ENCODE results near the gene TEDC2.
"Not testable (repeated sequence)": the region's sequence is repeated elsewhere in the genome, so short reads cannot be mapped to it uniquely, and the experiment has no call there.

Gene TEDC2

DNA sequence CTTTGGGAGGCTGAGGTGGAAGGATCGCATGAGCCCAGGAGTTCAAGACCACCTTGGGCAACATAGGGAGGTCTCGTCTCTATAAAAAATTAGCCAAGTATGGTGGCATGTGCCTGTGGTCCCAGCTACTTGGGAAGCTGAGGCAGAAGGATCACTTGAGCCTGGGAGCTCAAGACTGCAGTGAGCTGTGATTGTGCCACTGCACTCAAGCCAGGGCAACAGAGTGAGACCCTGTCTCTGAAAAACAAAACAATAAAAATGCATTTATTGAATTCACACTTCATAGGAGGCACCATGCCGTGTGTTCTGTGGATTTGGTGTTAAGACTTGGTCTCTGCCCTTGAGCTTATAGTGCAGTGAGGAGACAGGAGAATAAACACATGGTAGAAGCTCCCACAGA is 17.4 kb downstream of the TEDC2 start:
- no peak for DNase-seq (ENCODE audit: low read depth)

DNA sequence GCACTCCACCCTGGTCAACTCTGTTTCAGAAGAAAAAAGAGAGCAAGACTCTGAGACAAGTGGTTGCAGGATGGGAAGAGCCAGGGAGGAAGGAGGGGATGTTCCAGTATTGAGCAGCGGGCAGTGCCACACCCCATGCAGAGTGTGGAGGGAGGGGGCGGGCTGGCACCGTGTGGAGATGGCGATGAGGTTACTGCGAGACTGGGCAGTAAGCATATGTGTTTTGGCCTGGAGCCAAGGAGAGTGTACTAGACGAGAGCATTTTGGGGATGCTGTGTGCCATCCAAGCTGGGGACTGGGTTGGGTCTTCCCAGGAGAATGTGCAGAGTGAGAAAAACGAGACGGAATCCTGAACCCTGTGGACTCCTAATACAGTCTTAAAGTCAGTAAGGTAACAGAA is 18.4 kb downstream of the TEDC2 start:
- no peak for DNase-seq (ENCODE audit: low read depth)

DNA sequence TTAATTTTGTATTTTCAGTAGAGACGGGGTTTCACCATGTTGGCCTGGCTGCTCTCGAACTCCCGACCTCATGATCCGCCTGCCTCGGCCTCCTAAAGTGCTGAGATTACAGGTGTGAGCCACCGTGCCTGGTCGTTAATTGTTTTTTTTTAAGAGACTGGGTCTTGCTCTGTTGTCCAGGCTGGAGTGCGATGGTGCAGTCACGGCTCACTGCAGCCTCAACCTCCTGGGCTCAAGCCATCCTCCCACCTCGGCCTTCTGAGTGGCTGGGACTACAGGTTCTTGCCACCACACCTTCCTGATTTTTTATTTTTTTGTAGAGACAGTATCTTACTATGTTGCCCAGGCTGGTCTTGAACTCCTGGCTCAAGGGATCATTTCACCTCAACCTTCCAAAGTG is 20.1 kb downstream of the TEDC2 start:
- DNase-seq (ENCODE audit: low read depth), result not testable (repeated sequence)

DNA sequence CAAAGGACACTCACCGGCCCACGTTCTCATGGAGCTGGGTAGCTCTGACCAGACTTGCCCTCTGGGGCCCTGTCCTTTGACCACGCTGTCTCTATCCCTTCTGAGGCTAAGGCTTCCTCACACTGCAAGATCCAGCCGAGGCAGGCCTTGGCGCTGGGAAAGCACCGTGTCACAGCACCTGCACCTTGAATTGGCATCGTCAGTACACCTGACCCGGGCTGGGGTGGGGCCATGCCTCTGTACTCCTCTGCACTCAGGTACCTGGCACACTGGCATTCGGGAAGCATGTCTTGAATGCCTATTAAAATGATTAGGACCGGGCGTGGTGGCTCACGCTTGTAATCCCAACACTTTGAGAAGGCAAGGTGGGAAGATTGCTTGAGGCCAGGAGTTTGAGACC is 21.0 kb downstream of the TEDC2 start:
- DNase-seq (ENCODE audit: low read depth), result no peak

DNA sequence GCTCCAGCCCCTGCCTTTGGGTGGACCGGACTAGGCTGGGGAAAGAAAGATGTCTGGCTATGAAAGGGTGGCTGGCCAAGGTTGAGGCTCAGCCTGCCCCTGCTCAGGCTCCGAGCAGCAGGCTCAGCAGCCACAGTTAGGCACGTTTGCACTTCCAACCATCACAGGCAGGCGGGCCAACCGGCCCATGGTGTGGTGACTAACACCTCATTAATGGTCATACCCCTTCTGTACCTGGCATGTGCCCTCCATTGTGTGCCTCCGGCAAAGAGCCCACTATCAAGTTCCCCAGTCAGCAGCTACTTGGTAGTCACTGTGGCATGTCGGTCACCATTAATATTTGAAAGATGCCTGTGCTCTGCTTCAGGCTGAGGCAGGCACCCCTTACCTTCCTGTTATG is 21.8 kb downstream of the TEDC2 start:
- DNase-seq (ENCODE audit: low read depth), result no peak

DNA sequence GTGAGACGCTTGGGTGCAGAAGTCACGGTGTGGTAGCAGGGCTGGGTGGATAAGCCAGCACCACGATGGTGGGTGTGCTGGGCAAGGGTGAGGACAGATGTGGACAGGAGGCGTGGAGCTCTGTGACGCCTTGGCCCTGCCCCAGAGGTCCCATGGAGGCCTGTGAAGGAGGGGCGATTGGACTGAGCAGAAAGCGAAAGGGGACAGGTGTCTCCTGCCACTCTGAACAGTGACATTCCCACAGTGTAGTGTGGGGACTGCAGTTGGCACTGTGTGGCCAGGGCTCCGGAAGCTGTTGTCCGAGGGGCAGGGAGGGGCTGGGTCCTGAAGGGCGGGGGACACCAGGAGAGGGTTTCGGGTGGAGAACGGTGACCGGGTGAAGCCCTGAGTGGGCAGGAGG is 22.3 kb downstream of the TEDC2 start:
- DNase-seq (ENCODE audit: low read depth), result no peak

DNA sequence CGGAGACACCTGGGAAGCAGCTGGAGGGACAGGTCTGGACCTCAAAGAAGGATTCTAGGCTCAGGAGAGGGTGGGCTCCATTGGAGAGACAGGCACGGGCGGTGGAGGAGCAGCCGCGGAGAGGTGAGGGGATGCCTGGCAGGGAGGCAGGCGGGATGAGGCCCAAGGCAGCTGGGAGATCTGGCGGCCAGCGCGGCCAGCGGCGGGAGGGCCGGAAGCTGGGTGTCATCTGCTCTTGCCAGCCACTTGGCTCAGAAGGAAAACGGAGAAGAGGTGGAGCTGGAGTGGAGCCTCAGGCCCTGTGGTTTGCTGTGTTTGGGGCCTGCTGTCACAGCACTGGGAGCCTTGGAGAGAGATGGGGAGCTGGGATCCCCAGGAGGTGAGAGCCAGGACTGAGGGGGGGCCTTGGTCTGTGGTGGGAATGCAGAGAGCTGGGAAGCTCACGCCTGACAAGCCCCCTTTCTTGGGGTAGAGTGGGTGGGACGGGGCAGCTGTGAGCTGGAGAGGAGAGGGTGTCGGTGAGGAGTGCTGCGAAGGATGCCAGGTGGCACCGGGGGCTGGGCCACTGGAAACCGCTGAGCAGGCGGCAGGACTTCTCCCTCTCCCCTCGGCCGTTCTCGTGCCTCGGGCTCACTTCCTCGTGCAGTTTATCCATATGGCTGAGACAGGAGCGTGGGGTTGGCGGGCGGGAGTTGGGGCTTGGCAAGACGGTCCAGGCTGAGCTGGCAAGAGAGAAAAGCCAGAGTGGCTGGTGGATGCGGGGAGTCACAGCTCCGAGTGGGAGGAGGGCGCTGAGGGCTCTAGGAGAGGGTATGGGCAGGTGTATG is 23.0 kb downstream of the TEDC2 start:
- peak; percentile 61 for DNase-seq (ENCODE audit: low read depth)

DNA sequence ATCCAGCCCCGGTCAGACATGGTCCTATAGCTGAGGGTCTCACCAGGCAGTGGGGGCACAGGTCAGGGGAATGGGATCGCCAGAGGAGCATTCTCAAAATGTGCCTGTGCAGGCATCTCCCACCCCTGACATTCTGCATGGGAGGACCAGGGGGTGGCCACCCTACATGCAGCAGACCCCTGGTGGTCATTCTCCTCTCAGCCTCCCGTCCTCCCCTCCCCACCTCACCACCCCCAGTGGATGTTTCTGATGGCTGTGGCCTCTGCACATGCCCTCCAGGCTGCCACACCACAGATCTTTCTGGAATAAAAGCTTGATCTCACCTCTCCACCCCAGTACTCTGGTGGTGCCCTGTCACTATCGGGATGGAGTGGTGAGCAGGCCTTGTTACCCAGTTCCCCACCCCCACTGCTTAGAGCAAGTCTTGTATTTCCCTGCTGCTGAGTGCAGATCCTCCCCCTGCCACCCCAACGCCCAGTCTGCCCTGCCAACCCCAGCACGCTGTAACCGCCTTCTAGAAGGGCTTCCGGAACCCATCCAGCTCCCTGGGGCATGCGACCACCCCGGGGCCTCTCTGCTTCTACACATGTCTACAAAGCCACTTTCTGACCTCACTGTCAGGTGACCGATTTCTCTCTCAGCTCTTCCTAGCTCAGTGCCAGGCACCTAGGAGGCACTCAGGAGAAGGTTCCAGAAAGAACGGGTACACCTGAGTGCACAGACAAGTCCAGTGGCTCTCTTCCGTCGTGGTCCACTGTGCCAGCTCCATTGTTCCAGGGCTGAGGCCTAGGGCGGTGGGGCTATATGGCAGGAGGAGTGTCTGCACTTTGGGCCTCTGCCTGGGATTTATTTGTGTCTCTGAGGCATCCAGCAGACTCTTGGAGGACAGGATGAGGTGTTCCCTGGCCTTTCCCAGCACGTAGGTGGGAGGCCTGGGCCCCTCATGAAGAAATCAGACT is 24.3 kb downstream of the TEDC2 start:
- no peak for DNase-seq (ENCODE audit: low read depth)

DNA sequence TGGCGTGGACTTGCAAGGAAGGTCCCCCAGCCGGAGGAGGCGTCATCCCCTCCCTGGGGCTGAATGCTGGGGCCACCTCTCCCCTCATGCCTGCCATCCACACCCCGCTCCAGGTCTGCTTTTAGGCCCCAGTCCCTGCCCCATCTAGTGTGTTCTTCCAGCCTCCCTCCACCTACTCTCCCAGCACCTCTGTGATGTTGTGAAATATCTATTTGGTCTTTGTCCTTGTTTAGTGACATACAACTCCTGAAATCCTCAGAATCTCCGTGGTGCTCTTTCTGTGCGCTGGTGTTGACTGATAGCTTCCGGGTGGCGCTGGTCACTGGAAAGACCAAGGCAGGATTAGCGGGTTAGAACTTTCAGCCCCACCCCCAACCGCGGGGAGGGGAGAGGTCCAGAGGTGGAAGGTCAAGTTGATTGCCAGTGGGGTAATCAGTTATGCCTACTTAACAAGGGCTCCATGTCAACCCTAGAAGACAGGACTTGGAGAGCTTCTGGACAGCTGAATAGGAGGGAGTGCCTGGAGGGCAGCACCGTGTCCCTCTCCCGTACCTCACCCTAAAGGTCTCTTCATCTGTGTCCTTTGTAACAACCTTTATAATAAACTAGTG is 25.1 kb downstream of the TEDC2 start:
- no peak for DNase-seq (ENCODE audit: low read depth)

DNA sequence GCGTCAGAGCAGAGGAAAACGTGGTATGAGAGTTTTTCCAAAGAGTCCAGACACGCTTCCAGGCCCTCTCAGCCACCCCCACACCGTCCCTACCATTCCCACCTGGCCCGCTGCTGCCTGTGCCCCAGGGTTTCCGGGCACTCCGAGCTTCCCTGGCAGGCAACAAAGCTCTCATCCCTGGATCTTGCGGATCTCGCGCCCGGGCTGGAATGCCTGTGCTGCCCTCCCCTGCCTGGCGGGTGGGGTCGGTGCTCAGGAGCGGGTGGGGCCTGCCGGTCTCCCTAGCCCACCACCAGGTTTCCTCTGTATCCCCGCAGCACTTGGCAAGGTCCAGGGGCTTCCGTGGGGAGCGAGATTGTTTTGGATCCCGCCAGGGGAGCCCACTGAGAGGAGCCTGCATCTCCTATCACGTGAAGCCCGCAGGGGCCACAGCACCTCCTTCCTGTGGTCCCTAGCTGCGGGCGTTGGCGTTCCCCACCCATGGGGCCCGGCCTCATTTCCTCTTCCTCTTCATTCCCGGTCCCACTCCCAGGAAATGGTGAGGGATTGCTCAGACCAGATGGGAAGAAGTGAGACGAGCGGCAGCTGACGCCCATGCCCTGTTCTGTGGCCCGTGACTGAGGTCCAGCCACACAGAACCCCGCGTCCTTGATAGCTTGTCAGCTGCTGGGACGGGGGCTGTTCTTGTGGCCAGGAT is 26.1 kb downstream of the TEDC2 start:
- DNase-seq (ENCODE audit: low read depth), result no peak

DNA sequence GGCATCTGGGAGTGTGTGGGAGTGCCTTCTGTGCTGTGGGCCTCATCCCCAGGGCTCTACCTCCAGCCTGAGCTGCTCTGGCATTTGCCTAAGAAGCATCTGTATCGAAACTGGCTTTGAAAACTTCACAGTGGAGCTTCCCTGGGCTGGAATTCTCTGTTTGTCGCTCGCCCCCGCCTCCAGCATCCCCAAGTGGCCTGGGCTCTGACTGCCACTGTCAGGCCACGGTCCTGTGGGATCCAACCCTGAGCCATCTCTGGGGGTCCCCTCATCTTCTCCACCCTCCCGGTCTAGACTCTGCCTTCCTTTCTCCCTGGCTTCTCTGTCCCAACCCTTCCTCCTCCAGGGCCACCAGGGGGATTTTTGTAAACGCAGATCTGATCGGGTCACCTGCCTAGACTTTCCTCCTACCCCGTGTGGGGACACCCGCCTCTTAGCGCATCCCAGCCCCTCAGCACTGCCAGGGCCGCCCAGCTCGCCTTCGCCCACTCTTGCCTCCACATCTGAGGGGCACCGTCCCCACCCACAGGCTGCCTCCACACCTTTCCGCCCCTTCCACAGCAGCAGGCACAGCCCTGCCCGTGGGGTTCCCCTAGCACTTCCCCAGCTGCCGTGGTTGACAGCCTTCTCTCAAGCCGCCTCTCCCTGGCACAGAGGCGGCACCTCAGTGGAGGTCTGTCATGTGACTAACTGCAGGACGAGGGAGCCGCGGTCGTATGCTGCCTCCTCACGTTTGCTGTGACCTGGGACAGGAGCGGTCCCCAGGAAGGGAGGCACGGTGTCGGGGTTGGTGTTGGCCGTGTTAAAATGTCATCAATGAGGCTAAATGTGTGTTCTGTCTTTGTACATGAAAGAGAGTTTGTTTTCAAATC is 27.0 kb downstream of the TEDC2 start:
- DNase-seq (ENCODE audit: low read depth), result no peak

DNA sequence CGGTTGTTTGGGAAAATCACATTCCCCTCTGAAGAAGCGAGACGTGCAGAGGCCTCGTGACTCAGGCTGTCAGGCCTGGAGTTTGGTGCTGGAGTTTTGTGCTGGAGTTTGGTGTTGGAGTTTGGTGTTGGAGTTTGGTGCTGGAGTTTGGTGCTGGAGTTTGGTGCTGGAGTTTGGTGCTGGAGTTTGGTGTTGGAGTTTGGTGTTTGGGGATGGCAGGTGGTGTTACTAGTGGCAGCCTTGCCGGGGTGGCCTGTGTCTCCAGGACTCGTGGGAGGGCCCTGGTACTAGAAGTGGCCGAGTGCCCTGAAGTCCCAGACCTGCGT is 27.6 kb downstream of the TEDC2 start:
- DNase-seq (ENCODE audit: low read depth), result no peak

DNA sequence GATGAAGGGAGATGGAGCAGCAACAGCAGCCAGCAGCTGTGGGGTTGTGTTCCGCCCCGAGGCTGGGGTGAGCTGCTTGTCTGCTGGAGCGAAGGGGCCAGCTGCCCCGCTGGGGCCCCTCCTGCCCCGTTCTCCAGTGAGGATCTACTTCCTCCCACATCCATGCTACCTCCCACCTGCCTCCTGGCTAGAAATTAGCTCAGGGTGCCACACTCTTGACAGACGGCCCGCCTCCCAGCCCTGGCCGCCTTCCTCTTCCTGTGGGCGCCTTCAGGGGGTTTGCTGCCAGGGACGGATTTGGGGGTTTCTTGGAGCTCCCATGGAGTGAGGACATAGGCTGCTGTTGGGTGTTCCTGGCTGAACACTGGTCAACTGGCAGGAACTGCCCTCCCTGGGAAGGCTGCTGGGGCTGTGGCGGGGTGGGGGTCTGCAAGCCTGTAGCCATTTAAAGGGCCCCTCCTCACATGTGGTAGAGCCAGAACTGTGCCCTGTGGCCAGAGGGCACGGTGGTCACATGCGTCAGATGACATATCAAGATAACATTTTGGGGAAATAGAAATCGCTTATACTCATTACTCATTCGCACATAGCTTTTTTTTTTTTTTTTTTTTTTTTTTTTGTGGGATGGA is 28.1 kb downstream of the TEDC2 start:
- DNase-seq (ENCODE audit: low read depth), result no peak

DNA sequence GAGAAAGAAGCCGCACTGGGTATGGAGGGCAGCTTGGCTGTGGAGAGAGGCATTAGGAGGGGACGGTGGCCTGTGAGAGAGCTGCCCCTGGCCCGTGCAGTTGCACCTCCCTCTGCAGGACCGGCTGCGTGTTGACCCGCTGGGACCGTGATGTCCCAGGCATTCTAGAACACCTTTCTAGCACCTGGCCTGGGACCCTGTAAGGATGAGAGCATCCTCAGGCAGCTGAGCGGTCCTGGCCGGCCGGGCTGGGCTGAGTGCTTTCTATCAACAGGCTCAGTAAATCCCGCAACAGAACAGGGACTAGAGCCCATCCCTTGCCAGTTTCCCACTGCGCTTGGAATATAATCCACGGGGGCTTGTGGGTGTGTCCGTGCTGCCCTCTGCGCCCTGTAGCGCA is 29.7 kb downstream of the TEDC2 start:
- DNase-seq (ENCODE audit: low read depth), result no peak

DNA sequence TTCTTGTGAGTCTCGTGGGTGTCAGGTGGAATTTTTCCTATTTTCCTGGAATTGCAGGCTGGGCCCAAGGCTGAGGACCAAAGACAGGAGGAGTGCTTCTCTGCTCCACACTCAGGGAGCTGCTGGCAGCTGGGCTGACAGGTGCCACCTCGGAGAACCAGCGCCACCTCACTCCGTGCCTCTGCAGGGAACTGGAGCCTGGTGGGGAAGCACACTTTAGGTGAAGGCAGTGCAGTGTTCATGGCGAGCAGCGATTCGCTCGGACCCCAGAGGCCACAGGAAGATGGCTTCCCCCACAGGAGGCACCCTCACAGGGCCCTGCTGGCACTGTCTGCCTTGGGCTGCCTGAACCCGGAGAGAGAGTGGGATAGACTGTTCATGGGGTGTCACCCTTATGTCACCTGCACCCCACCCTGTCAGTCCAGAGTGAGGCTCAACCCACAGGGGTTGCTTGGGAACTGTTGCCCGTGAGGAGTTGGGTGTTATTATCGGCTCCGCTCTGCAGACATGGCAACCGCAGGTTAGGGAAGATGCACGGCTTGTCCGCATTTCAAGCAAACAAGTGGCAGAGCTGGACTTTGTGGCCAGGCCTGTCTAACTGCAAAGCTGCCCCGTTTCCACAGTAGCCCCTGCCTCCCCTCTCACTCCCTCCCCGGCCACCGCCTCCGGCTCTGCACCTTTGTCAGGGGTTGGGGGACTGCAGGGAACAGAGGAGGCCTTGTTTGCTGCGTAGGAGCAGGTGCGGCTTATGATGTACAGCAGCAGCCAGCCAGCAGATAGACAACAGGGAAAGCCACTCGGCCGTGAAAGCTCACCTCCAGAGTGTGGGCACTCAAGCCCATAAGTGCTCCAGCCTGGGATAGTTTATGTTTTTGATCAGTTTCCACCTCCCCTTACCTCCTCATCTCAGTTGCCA is 30.5 kb downstream of the TEDC2 start:
- no peak for DNase-seq (ENCODE audit: low read depth)

DNA sequence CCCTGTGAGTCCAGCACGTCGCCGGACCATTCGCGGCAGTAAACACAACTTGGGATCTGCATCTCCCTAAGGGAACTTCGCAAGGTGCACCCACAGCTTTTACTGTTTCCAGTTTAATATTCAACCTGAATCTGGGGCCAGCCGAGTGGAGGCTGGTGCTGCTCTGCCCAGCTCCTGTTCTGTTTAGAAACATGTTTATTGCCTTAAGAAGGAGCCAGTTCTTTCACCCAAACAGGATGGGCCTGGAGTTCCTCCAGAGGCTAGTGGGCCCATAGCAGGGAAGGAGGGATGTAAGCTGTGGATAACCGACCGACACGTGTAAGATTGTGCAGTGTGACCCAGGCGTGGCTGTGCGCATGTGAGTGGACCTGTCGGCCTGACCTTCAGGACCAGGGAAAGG is 32.4 kb downstream of the TEDC2 start:
- DNase-seq (ENCODE audit: low read depth), result no peak

DNA sequence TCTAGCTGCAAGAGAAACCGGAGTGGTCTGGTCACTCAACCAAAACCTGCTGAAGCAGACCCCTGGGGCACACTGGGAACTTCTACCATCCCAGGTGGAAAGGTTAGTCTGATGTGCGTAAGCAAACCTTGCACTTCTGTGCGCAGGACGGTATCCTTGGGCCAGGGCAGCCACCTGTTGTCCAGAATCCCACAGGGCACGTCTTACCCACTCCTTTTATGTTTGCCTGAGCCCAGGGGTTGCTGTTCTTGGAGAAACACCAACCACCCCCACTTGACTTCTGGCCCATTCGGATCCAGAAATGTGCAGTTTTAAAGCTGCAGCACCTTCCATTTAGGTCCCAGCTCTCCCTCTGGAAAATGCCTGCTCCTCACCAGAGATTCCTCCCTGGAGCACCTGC is 33.7 kb downstream of the TEDC2 start:
- DNase-seq (ENCODE audit: low read depth), result no peak

DNA sequence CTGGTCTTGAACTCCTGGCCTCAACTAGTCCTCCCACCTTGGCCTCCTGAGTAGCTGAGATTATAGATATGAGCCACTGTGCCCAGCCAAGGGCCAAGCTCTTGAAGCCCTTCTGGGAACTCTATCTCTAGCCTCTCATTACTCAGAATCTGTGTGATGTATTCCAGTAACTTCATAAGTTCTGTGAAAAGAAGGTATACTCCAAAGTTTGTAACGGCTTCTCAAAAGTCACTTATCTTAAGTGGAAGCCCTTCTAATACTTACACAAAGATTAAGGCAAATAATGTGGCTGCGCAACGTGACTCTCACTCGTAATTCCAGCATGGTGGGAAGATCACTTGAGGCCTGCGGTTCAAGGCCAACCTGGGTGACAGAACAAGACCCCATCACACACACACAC is 34.7 kb downstream of the TEDC2 start:
- no peak for DNase-seq (ENCODE audit: low read depth)

DNA sequence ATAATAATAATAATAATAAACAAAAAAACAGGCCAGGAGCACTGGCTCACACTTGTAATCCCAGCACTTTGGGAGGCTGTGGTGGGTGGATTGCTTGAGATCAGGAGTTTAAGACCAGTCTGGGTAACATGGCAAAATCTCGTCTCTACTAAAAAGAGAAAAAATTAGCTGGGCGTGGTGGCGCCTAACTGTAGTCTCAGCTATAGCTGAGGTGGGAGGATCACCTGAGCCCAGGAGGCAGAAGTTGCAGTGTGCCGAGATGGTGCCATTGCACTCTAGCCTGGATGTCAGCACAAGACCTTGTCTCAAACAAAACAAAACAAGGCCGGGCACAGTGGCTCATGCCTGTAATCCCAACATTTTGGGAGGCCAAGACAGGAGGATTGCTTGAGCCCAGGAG is 35.1 kb downstream of the TEDC2 start:
- DNase-seq (ENCODE audit: low read depth), result no peak

Data from GM04504 (cell line).